ENCODE measurements around the gene VWA8. TPM values are rescaled to one million over a fixed set of nuclear protein-coding genes. Genes with fewer than 3 reads are reported as not detected.

The VWA8 gene
- total and polyA plus RNA-seq, 2 of the 13 experiments (the other 11 are each of a cell fraction or from before 2014, with no cell fraction given) = 9.1 to 17.3 TPM

DNA sequence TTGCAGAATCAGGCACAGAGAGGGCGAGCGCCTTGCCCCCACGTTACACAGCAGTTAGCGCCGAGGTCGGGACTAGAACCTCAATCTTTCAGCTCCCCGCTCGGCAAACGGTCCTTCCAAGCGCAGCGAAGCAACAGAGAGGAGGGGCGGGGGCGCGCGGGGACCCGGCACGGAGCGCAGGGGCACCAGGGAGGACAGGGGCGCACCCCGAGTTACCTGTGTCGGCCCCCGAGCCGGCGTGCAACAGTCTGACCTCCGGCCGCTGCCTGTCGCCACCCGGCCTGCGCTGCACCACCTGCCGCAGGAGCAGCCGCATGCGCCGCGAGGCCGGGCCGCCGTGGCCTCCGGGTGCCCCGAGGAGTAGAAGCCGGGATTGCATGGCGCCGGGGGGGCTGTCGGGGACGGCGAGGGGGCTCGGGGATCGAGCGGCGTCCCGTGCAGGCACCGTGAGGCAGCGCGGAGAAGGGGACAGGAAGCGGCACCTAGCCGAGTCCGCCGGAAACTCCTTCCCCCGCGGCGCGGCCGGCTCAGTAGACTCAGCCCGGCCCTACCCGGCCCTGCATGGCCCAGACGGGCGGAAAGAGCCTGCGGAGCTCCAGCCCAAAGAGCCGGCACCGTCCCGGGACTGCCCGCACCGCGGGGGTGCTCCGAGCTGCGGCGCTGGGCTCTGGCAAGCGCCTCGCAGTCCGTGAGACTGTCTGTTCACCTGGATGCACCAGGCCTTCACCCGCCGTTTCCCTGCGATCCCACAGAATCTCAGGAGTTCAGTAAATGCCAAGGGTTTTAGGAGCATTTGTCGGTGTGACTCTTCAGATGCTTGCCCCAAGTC lies at the start of gene VWA8 (continued):
- TF ChIP-seq ZNF205 (CRISPR knock-in tag; IDR thresholded peaks at IDR 0.05) (peak; percentile 89; the same call in 1 of the 2 replicates), CHCHD3 (CRISPR knock-in tag; IDR thresholded peaks at IDR 0.05) (0 out of 2 replicates have a peak, but pooled peaks have one; percentile 79), ZNF564 (CRISPR knock-in tag; IDR thresholded peaks at IDR 0.05) (peak; percentile 95), THAP11 (CRISPR knock-in tag; IDR thresholded peaks at IDR 0.05) (peak; percentile 87), POLR2A (IDR thresholded peaks at IDR 0.05; ENCODE audit: insufficient read depth in 1 of 2, low read depth in 2 of 2, low read length in 2 of 2) (peak; percentile 85 to 88), ZNF598 (CRISPR knock-in tag; IDR thresholded peaks at IDR 0.05; ENCODE audit: borderline replicate concordance) (peak; percentile 40; the same call in 1 of the 2 replicates), KDM1A (CRISPR knock-in tag; IDR thresholded peaks at IDR 0.05) (peak; percentile 86; the same call in 1 of the 2 replicates), ZNF263 (CRISPR knock-in tag; IDR thresholded peaks at IDR 0.05) (0 out of 2 replicates have a peak, but pooled peaks have one; percentile 24), ZKSCAN8 (CRISPR knock-in tag; IDR thresholded peaks at IDR 0.05; ENCODE audit: borderline replicate concordance) (0 out of 2 replicates have a peak, but pooled peaks have one; percentile 68), ZNF749 (CRISPR knock-in tag; IDR thresholded peaks at IDR 0.05; ENCODE audit: borderline replicate concordance) (0 out of 2 replicates have a peak, but pooled peaks have one; percentile 41), ARID2 (CRISPR knock-in tag; IDR thresholded peaks at IDR 0.05; ENCODE audit: borderline replicate concordance) (peak; percentile 78; the same call in 1 of the 2 replicates), FOSL1 (CRISPR knock-in tag; IDR thresholded peaks at IDR 0.05; ENCODE audit: borderline replicate concordance) (no peak)
- TF ChIP-seq, protein P1, sequence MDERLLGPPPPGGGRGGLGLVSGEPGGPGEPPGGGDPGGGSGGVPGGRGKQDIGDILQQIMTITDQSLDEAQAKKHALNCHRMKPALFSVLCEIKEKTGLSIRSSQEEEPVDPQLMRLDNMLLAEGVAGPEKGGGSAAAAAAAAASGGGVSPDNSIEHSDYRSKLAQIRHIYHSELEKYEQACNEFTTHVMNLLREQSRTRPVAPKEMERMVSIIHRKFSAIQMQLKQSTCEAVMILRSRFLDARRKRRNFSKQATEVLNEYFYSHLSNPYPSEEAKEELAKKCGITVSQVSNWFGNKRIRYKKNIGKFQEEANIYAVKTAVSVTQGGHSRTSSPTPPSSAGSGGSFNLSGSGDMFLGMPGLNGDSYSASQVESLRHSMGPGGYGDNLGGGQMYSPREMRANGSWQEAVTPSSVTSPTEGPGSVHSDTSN (CRISPR knock-in tag; IDR thresholded peaks at IDR 0.05) = no peak
- TF ChIP-seq, protein P2, sequence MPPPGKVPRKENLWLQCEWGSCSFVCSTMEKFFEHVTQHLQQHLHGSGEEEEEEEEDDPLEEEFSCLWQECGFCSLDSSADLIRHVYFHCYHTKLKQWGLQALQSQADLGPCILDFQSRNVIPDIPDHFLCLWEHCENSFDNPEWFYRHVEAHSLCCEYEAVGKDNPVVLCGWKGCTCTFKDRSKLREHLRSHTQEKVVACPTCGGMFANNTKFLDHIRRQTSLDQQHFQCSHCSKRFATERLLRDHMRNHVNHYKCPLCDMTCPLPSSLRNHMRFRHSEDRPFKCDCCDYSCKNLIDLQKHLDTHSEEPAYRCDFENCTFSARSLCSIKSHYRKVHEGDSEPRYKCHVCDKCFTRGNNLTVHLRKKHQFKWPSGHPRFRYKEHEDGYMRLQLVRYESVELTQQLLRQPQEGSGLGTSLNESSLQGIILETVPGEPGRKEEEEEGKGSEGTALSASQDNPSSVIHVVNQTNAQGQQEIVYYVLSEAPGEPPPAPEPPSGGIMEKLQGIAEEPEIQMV (CRISPR knock-in tag; IDR thresholded peaks at IDR 0.05; ENCODE audit: low read depth) = 0 out of 2 replicates have a peak, but pooled peaks have one; percentile 17
- TF ChIP-seq, protein P3, sequence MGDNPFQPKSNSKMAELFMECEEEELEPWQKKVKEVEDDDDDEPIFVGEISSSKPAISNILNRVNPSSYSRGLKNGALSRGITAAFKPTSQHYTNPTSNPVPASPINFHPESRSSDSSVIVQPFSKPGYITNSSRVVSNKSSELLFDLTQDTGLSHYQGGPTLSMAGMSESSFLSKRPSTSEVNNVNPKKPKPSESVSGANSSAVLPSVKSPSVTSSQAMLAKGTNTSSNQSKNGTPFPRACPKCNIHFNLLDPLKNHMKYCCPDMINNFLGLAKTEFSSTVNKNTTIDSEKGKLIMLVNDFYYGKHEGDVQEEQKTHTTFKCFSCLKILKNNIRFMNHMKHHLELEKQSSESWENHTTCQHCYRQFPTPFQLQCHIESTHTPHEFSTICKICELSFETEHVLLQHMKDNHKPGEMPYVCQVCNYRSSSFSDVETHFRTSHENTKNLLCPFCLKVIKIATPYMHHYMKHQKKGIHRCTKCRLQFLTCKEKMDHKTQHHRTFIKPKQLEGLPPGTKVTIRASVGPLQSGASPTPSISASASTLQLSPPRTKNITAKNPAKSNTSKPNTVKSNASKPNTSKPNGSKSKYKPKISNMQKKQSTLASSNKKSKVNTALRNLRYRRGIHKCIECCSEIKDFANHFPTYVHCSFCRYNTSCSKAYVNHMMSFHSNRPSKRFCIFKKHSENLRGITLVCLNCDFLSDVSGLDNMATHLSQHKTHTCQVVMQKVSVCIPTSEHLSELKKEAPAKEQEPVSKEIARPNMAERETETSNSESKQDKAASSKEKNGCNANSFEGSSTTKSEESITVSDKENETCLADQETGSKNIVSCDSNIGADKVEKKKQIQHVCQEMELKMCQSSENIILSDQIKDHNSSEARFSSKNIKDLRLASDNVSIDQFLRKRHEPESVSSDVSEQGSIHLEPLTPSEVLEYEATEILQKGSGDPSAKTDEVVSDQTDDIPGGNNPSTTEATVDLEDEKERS (CRISPR knock-in tag; IDR thresholded peaks at IDR 0.05) = no peak
- TF ChIP-seq, protein P4, sequence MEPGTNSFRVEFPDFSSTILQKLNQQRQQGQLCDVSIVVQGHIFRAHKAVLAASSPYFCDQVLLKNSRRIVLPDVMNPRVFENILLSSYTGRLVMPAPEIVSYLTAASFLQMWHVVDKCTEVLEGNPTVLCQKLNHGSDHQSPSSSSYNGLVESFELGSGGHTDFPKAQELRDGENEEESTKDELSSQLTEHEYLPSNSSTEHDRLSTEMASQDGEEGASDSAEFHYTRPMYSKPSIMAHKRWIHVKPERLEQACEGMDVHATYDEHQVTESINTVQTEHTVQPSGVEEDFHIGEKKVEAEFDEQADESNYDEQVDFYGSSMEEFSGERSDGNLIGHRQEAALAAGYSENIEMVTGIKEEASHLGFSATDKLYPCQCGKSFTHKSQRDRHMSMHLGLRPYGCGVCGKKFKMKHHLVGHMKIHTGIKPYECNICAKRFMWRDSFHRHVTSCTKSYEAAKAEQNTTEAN (CRISPR knock-in tag; conservative IDR thresholded peaks at IDR 0.05) = peak; percentile 90
- TF ChIP-seq, protein P5, sequence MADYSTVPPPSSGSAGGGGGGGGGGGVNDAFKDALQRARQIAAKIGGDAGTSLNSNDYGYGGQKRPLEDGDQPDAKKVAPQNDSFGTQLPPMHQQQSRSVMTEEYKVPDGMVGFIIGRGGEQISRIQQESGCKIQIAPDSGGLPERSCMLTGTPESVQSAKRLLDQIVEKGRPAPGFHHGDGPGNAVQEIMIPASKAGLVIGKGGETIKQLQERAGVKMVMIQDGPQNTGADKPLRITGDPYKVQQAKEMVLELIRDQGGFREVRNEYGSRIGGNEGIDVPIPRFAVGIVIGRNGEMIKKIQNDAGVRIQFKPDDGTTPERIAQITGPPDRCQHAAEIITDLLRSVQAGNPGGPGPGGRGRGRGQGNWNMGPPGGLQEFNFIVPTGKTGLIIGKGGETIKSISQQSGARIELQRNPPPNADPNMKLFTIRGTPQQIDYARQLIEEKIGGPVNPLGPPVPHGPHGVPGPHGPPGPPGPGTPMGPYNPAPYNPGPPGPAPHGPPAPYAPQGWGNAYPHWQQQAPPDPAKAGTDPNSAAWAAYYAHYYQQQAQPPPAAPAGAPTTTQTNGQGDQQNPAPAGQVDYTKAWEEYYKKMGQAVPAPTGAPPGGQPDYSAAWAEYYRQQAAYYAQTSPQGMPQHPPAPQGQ (CRISPR knock-in tag; IDR thresholded peaks at IDR 0.05; ENCODE audit: borderline replicate concordance) = no peak
